ENCODE data around the gene CACNB4.
"Not testable (repeated sequence)": the region's sequence is repeated elsewhere in the genome, so short reads cannot be mapped to it uniquely, and the experiment has no call there.

CACNB4 gene

DNA sequence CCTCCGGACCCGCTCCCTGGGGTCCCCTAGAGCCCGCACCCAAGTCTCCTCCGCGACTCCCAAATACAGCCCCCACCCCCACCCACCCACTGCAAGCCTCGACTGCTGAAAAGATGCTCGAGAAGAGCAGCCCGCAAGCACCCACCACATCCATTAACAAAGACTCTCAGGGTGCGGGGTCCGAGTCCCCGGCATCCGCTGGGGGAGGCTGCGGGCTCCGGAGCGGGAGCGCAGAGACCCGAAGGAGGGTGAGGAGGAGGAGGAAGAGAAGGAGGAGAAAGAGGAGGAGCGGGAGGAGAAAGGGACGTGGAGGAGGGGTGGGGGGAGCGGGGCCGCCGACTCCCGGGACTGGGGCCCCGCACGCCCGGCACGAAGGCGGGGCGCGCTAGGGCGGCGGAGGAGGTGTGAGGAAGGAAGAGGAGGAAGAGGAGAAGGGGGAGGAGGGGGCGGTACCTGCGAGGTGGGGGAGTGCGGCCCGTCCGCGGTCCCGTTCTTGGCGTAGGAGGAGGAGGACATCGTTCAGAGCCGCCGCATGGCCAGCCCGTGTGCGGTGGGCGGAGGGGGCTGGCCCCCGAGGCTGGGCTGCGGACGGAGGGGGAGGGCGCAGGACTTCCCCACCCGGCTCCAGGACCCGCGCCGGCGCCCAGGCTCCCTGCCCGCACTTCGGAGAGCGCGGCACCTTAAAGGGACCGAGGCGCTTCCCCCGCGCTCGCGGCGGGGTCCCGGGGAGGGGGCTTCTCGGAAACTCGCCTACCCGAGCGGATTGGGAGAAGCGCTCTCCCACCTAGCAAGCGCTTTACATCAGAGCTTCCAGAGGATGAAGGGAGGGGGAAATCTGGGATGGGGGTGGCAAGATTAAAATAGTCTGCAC is at the start of gene CACNB4:
Gene CACNB4, minus strand, starts transcription at position 549 of the 871 bp plus-strand sequence.
- DNase-seq (ENCODE audit: low read depth in 2 of 2): no peak

GRCh38 chr2:152134488-152135280 is 35.8 kb upstream of the CACNB4 start:
- no peak for DNase-seq (ENCODE audit: low read depth in 2 of 2)

DNA sequence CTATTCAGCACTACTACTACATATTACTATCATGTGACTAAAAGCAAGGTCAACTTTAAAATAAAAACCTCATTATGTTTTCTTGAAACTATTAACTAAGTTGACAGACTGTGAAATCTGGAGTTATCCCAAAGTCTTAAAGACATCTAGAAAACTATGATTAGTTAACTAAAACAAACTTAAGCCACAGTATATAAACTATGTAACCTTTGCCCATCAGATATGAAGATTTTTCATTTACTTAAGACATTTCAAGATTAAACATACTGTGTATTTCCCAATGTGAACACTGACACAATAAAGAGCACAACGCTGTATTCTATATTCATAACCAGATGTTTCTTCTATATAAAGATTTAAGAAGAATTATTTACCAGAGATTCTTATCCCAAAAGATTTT is 33.5 kb upstream of the CACNB4 start:
- no peak for DNase-seq (ENCODE audit: low read depth in 2 of 2)

DNA sequence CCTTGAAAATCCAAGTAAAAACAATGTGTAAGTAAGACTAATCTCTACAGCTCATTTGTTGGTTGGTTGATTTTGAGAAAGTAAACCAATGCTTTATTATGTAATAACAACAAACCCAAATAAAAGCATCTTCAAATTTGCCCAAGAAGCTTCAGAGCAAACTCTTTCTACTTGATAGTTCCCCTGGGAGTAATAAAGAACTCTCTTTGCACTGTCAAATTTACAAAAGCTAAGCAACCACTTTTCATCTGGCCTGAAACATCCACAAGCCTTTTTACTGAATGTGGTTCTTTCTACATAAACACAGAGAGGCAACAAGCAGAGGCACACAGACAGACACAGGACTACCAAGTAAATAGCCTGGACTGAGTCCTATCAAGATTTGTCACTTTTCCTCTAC is 28.8 kb upstream of the CACNB4 start:
- DNase-seq (ENCODE audit: low read depth in 2 of 2): no peak

DNA sequence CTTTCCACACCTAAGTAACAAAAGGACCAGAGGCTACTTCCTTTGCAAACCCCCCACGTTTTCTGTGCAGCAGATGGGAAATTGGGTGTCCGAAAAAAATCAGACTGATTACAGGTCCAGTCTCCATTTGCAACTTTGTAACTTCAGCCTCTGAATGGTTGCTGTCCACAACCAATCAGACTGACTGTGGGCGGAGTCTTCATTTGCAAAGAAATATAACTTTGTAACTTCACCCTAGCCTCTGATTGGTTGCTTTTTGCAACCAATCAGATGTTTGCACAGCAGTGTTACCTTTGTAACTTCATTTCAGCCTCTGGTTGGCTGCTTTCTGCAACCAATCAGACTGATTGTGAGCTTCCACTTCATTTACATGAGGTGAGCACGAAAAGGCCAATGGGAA is 27.8 kb upstream of the CACNB4 start:
- DNase-seq (ENCODE audit: low read depth in 2 of 2): no peak

GRCh38 chr2:152122161-152122560 is 23.3 kb upstream of the CACNB4 start:
- DNase-seq (ENCODE audit: low read depth in 2 of 2): no peak

DNA sequence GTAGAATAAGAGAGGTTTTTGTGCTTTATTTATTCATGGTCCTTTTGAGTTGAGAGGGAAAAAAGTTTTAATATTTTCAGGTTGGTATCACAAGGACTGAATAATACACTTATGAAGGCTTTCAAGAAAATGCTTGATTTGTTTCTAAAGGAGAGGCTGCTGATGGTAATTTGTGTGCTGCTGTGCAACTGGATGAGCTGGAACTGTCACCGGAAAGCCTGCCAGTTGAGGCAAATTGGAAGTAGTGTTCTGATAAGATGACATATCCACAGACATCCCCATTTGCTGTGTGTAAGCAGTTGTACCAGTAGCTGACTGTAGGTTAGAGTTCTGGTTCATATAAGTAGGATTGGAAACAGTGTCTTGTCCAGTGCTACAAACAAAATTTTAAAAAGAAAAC is 21.6 kb upstream of the CACNB4 start:
- no peak for DNase-seq (ENCODE audit: low read depth in 2 of 2)

- no peak for DNase-seq (ENCODE audit: low read depth in 2 of 2)
Measured at GRCh38 chr2:152115952-152116351, 17.1 kb upstream of the CACNB4 start.

GRCh38 chr2:152114366-152114765 is 15.5 kb upstream of the CACNB4 start:
- DNase-seq (ENCODE audit: low read depth in 2 of 2): no peak

GRCh38 chr2:152107140-152107539 is 8.3 kb upstream of the CACNB4 start:
- not testable (repeated sequence) for DNase-seq (ENCODE audit: low read depth in 2 of 2)

GRCh38 chr2:152106464-152106863 is 7.6 kb upstream of the CACNB4 start:
- no peak for DNase-seq (ENCODE audit: low read depth in 2 of 2)

DNA sequence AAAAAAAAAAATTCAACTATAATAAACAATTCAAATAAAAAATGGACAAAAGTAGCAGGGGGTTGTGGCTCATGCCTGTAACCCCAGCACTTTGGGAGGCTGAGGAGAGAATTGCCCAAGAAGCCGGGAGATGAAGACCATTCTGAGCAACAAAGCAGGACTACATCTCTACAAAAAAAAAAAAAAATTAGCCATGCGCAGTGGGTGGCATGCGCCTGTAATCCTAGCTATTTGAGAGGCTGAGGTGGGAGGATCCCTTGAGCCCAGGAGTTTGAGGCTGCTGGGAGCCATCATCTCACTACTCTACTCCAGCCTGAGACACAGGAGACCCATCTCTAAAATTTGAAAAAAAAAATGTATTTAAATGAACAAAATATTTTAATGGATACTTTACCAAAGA is 4.4 kb upstream of the CACNB4 start:
- no peak for DNase-seq (ENCODE audit: low read depth in 2 of 2)

- DNase-seq (ENCODE audit: low read depth in 2 of 2): no peak
Measured at GRCh38 chr2:152100961-152101360, 2.1 kb upstream of the CACNB4 start.

GRCh38 chr2:152099367-152100050 is 665 bp upstream of the CACNB4 start:
- DNase-seq (ENCODE audit: low read depth in 2 of 2): no peak

DNA sequence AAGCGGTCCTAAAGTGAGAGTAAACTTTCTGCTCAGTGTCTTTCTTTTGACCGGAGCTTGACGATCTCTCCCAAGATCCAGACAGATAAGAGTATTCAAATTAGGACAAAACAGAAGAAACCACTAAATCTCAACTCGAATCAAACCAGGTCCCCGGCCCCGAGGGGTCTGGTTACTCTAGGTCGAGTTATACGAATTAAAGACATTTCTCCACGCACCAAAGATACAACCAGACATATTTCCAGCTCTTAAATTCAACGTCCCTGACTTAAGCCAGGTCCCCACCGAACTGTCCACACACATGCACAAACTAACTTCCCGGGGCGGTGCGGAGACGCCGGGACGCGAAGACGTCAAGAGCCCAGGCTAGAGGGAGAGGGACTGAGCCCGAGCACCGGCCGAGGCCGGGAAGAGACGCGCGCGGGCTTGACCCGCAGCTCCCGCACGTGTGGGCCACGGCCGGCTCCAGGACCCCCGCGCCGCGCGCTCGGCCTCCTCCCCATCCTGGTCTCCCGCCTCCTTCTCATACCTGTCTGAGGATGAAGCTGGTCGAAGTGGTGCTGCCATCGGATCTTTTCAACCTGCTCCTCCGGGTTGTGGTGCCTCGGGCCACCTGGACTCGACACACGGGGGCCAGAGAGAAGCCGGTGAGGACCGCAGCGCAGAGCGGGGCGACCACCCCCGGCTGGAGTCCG is 896 bp downstream of the CACNB4 start:
- DNase-seq (ENCODE audit: low read depth in 2 of 2): no peak

GRCh38 chr2:152097290-152097800 is 1.5 kb downstream of the CACNB4 start:
- no peak for DNase-seq (ENCODE audit: low read depth in 2 of 2)

DNA sequence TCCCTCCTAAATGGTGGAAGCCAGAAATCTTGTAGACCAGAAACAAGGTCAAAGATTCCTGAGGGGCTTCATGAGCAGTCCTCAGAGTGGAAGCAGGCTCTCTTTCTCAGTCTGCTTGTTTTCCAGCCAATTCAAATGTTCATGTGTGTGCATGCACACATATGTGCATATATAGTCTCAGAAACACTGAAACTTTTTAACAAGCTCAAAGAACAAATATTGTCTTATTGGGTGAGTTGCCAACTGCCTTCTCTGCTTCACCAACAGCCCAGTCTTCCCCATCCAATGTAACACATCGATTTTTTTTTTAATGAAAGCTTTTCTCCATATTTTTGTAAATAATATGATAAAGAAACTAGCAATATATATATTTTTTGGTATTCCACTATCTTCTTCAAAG is 3.7 kb downstream of the CACNB4 start:
- no peak for DNase-seq (ENCODE audit: low read depth in 2 of 2)

DNA sequence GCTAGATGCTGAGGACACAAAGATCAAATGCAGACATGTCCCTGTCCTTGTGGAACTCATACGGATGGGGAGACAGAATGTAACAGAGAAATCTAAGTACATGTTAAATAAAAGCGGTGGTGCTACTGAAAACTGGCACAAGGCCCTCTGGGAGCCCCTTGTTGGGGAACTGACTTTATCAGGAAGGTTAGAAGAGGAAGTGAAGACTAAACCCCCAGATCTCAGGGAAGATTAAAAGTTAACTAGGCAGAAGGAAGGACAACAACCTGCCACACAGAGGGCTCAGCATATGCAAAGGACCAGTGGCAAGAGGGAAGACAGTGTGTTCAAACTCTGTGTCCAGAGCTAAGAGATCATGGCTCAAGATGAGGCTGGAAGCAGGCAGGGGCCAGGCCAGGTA is 4.8 kb downstream of the CACNB4 start:
- no peak for DNase-seq (ENCODE audit: low read depth in 2 of 2)

DNA sequence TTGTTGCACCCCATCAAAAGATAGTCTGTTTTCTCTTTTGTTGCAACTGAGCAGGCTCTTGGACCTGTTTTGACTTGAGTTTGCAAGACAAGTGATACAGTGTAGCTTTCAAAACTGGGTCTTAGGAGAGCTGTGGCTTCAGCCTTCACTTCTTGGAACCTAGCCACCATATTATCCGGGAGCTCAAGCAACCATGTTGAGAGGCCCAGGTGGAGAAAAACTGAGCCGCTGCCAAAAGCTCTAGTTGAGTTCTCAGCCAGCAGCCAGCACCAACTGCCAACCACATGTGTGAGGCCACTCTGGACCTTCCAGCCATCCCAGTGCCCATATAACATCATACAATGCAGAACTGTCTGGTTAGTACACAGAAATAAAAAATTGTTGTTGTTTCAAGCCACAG is 5.4 kb downstream of the CACNB4 start:
- DNase-seq (ENCODE audit: low read depth in 2 of 2): no peak

GRCh38 chr2:152092095-152092494 is 6.7 kb downstream of the CACNB4 start:
- DNase-seq (ENCODE audit: low read depth in 2 of 2): no peak

DNA sequence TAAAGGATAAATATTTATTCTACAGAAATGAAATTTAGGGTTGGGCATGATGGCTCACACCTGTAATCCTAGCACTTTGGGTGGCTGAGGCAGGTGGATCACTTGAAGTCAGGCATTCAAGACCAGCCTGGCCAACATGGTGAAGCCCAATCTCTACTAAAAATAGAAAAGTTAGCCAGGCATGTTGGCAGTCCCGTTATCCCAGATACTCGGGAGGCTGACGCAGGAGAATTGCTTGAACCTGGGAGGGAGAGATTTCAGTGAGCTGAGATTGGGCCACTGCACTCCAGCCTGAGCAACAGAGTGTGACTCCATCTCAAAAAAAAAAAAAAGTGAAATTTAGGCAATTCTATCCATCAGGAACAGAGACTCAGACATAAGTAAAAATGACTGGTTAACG is 8.1 kb downstream of the CACNB4 start:
- not testable (repeated sequence) for DNase-seq (ENCODE audit: low read depth in 2 of 2)

DNA sequence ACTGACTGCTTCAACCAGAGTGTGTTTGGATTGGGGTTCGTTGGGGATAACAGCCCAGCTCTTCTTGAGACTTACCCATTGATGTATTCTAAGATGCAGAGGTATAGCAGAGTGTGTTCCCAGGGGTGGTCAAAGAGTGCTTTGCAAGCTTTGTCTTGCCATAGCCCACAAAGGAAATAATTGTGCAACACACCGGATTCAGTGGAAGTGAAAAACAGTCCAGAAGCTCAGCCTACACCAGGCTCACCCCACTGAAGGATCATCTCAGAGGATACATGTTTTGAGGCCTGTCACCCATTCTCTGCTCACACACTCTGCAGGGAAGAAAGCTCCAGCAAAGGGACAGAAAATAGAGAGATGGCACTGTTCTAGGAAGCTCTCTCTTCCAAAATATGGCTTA is 9.6 kb downstream of the CACNB4 start:
- DNase-seq (ENCODE audit: low read depth in 2 of 2): no peak

All from stimulated activated CD4-positive, alpha-beta T cell treated with anti-CD3 and anti-CD28 coated beads, Interleukin-1b, Interleukin-23, amount 100 ng/mL, for 4 hours (primary cell).